ENCODE data around the gene SLFN12. TPM values are rescaled to one million over a fixed set of nuclear protein-coding genes. Genes with fewer than 3 reads are reported as not detected.
A peak's percentile ranks its signal among the peaks of the same experiment; 100 is the strongest.
"Not testable (repeated sequence)": the region's sequence is repeated elsewhere in the genome, so short reads cannot be mapped to it uniquely, and the experiment has no call there.

SLFN12 gene
- not detected in 2 replicates for polyA plus RNA-seq (2014; cell fraction: cytosol; rRNA removed)
- polyA plus RNA-seq (2014; cell fraction: nucleus; rRNA removed) = 0.49 TPM in 1 of 2 replicates, not detected in the other

GRCh38 chr17:35432176-35433074 is at the start of gene SLFN12:
TSS of gene SLFN12 (minus strand) at chr17:35432500. CDS start at chr17:35423028, 9,472 bp downstream.
- no peak for DNase-seq (ENCODE audit: low spot score)

GRCh38 chr17:35479271-35479670 is 47.0 kb upstream of the SLFN12 start:
- no peak for DNase-seq (ENCODE audit: low spot score)

GRCh38 chr17:35477248-35477647 is 44.9 kb upstream of the SLFN12 start:
- no peak for DNase-seq (ENCODE audit: low spot score)

GRCh38 chr17:35476283-35476820 is 44.1 kb upstream of the SLFN12 start:
- DNase-seq (ENCODE audit: low spot score) = no peak

- no peak for DNase-seq (ENCODE audit: low spot score)
Observed at GRCh38 chr17:35468475-35468874, 36.2 kb upstream of the SLFN12 start.

- DNase-seq (ENCODE audit: low spot score) = no peak
Observed at GRCh38 chr17:35467824-35468223, 35.5 kb upstream of the SLFN12 start.

GRCh38 chr17:35460354-35460851 is 28.1 kb upstream of the SLFN12 start:
- peak; percentile 4 for DNase-seq (ENCODE audit: low spot score)

- not testable (repeated sequence) for DNase-seq (ENCODE audit: low spot score)
Observed at GRCh38 chr17:35454035-35454434, 21.7 kb upstream of the SLFN12 start.

- DNase-seq (ENCODE audit: low spot score) = no peak
Observed at GRCh38 chr17:35453171-35453570, 20.9 kb upstream of the SLFN12 start.

- no peak for DNase-seq (ENCODE audit: low spot score)
Observed at GRCh38 chr17:35449371-35449931, 17.2 kb upstream of the SLFN12 start.

- DNase-seq (ENCODE audit: low spot score) = no peak
Observed at GRCh38 chr17:35448899-35449227, 16.6 kb upstream of the SLFN12 start.

GRCh38 chr17:35448214-35448898 is 16.1 kb upstream of the SLFN12 start, which contains the start of gene SLFN13:
TSS of gene SLFN13 (minus strand) at chr17:35448766. CDS start at chr17:35445680, 3,086 bp downstream.
- no peak for DNase-seq (ENCODE audit: low spot score)

- no peak for DNase-seq (ENCODE audit: low spot score)
Observed at GRCh38 chr17:35447499-35447898, 15.2 kb upstream of the SLFN12 start.

- no peak for DNase-seq (ENCODE audit: low spot score)
Observed at GRCh38 chr17:35438433-35438832, 6.1 kb upstream of the SLFN12 start.

GRCh38 chr17:35433075-35433894 is 985 bp upstream of the SLFN12 start:
- DNase-seq (ENCODE audit: low spot score) = no peak

- DNase-seq (ENCODE audit: low spot score) = no peak
Observed at GRCh38 chr17:35429702-35430101, 2.6 kb downstream of the SLFN12 start.

- no peak for DNase-seq (ENCODE audit: low spot score)
Observed at GRCh38 chr17:35428229-35428628, 4.1 kb downstream of the SLFN12 start.

GRCh38 chr17:35423761-35424160 is 8.5 kb downstream of the SLFN12 start:
- DNase-seq (ENCODE audit: low spot score) = no peak

GRCh38 chr17:35421069-35421468 is 11.2 kb downstream of the SLFN12 start:
- DNase-seq (ENCODE audit: low spot score) = not testable (repeated sequence)

GRCh38 chr17:35416659-35417058 is 15.6 kb downstream of the SLFN12 start:
- no peak for DNase-seq (ENCODE audit: low spot score)

GRCh38 chr17:35414707-35415106 is 17.6 kb downstream of the SLFN12 start:
- not testable (repeated sequence) for DNase-seq (ENCODE audit: low spot score)

Measured in SK-N-DZ (cell line).